Activated naive CD8-positive, alpha-beta T cell treated with anti-CD3 and anti-CD28 coated beads for 36 hours (primary cell): ENCODE measurements around the gene SLC16A3. TPM values are rescaled to one million over a fixed set of nuclear protein-coding genes. Genes with fewer than 3 reads are reported as not detected.

Experiments
- DNase-seq: peaks from one replicate; pipeline ENCODE4 v3.0.0; 2021
- H3K27ac Mint-ChIP-seq: one replicate; pipeline ENCODE4 v1.8.0; 2022; ENCODE audit warnings: mild to moderate bottlenecking, moderate library complexity, mixed read lengths
- H3K27me3 Mint-ChIP-seq: one replicate; pipeline ENCODE4 v1.8.0; 2022; ENCODE audit warnings: mild to moderate bottlenecking, mixed read lengths
- H3K36me3 Mint-ChIP-seq: one replicate; pipeline ENCODE4 v1.8.0; 2021; ENCODE audit warnings: mild to moderate bottlenecking, mixed read lengths
- H3K4me1 Mint-ChIP-seq: one replicate; pipeline ENCODE4 v1.8.0; 2021; ENCODE audit warnings: mixed read lengths
- H3K4me3 Mint-ChIP-seq: one replicate; pipeline ENCODE4 v1.8.0; 2022; ENCODE audit warnings: mild to moderate bottlenecking, moderate library complexity, mixed read lengths
- H3K9me3 Mint-ChIP-seq: one replicate; pipeline ENCODE4 v1.8.0; 2022; ENCODE audit warnings: mixed read lengths
- total RNA-seq, 2 experiments: library from RNA; stranded (reverse); gene quantifications; one replicate each; pipeline ENCODE4 v1.2.3, GENCODE V29; 2021

Gene SLC16A3
- total RNA-seq, 2 experiments from 2014 or later, result 75.8 to 79.3 TPM

GRCh38 chr17:82242977-82243647 is 14.3 kb downstream of the SLC16A3 start:
- peaks cover 43% of the 10 kb centered on the region for H3K4me1 Mint-ChIP-seq
- peaks cover 18% of the 10 kb centered on the region for H3K36me3 Mint-ChIP-seq
- no peak overlapping the region for H3K4me3 Mint-ChIP-seq
- H3K27ac Mint-ChIP-seq, result peak overlapping the region; percentile 25
- no peaks in the 10 kb centered on the region for H3K27me3 Mint-ChIP-seq
- DNase-seq, result no peak
- H3K9me3 Mint-ChIP-seq, result no peaks in the 10 kb centered on the region

- Mint-ChIP-seq H3K4me3 (peak overlapping the region; percentile 8), H3K27ac (peak overlapping the region; percentile 7), H3K4me1 (peaks cover 38% of the 10 kb centered on the region)
Observed at GRCh38 chr17:82243648-82244412, 15.0 kb downstream of the SLC16A3 start.

GRCh38 chr17:82244413-82245133 is 15.7 kb downstream of the SLC16A3 start:
- DNase-seq, result no peak
- no peak overlapping the region for H3K4me3 Mint-ChIP-seq
- peak overlapping the region; percentile 45 for H3K27ac Mint-ChIP-seq
- no peaks in the 10 kb centered on the region for H3K27me3 Mint-ChIP-seq
- no peaks in the 10 kb centered on the region for H3K9me3 Mint-ChIP-seq
- H3K36me3 Mint-ChIP-seq, result peaks cover 17% of the 10 kb centered on the region
- H3K4me1 Mint-ChIP-seq, result peaks cover 33% of the 10 kb centered on the region

More at GRCh38 chr17:82243648-82244412, 15.0 kb downstream of the SLC16A3 start:
- Mint-ChIP-seq H3K36me3 (peaks cover 17% of the 10 kb centered on the region), H3K27me3 (no peaks in the 10 kb centered on the region), H3K9me3 (no peaks in the 10 kb centered on the region)
- no peak for DNase-seq

GRCh38 chr17:82245134-82246039 is 16.5 kb downstream of the SLC16A3 start:
- peaks cover 19% of the 10 kb centered on the region for H3K36me3 Mint-ChIP-seq
- no peaks in the 10 kb centered on the region for H3K9me3 Mint-ChIP-seq
- H3K27ac Mint-ChIP-seq, result no peak overlapping the region
- no peak overlapping the region for H3K4me3 Mint-ChIP-seq
- no peak for DNase-seq
- no peaks in the 10 kb centered on the region for H3K27me3 Mint-ChIP-seq
- peaks cover 32% of the 10 kb centered on the region for H3K4me1 Mint-ChIP-seq

- Mint-ChIP-seq H3K27me3 (no peaks in the 10 kb centered on the region), H3K9me3 (no peaks in the 10 kb centered on the region), H3K4me3 (no peak overlapping the region), H3K27ac (peak overlapping the region; percentile 66), H3K36me3 (peaks cover 20% of the 10 kb centered on the region), H3K4me1 (peaks cover 27% of the 10 kb centered on the region)
- no peak for DNase-seq
Observed at GRCh38 chr17:82246040-82246364, 17.2 kb downstream of the SLC16A3 start.

GRCh38 chr17:82246365-82247181 is 17.7 kb downstream of the SLC16A3 start:
- no peak for DNase-seq
- Mint-ChIP-seq H3K27ac (peak overlapping the region; percentile 66), H3K9me3 (no peaks in the 10 kb centered on the region), H3K4me1 (peaks cover 26% of the 10 kb centered on the region), H3K27me3 (no peaks in the 10 kb centered on the region), H3K36me3 (peaks cover 26% of the 10 kb centered on the region), H3K4me3 (no peak overlapping the region)

- peaks cover 30% of the 10 kb centered on the region for H3K36me3 Mint-ChIP-seq
- DNase-seq, result no peak
- H3K4me1 Mint-ChIP-seq, result peaks cover 21% of the 10 kb centered on the region
- no peak overlapping the region for H3K4me3 Mint-ChIP-seq
- H3K27ac Mint-ChIP-seq, result no peak overlapping the region
- no peaks in the 10 kb centered on the region for H3K9me3 Mint-ChIP-seq
- no peaks in the 10 kb centered on the region for H3K27me3 Mint-ChIP-seq
Observed at GRCh38 chr17:82247182-82247823, 18.5 kb downstream of the SLC16A3 start.

- Mint-ChIP-seq H3K36me3 (peaks cover 38% of the 10 kb centered on the region), H3K27me3 (no peaks in the 10 kb centered on the region), H3K9me3 (no peaks in the 10 kb centered on the region), H3K4me1 (peaks cover 18% of the 10 kb centered on the region), H3K4me3 (no peak overlapping the region), H3K27ac (no peak overlapping the region)
- no peak for DNase-seq
Observed at GRCh38 chr17:82247856-82248671, 19.2 kb downstream of the SLC16A3 start.

GRCh38 chr17:82248815-82249674 is 20.2 kb downstream of the SLC16A3 start:
- Mint-ChIP-seq H3K9me3 (no peaks in the 10 kb centered on the region), H3K4me1 (peaks cover 16% of the 10 kb centered on the region), H3K27me3 (no peaks in the 10 kb centered on the region), H3K4me3 (no peak overlapping the region), H3K36me3 (peaks cover 39% of the 10 kb centered on the region), H3K27ac (no peak overlapping the region)
- no peak for DNase-seq

GRCh38 chr17:82249896-82250581 is 21.2 kb downstream of the SLC16A3 start:
- H3K4me3 Mint-ChIP-seq, result no peak overlapping the region
- peaks cover 33% of the 10 kb centered on the region for H3K36me3 Mint-ChIP-seq
- H3K9me3 Mint-ChIP-seq, result no peaks in the 10 kb centered on the region
- no peak for DNase-seq
- H3K27me3 Mint-ChIP-seq, result no peaks in the 10 kb centered on the region
- no peak overlapping the region for H3K27ac Mint-ChIP-seq
- H3K4me1 Mint-ChIP-seq, result peaks cover 11% of the 10 kb centered on the region

- DNase-seq, result no peak
- H3K36me3 Mint-ChIP-seq, result peaks cover 42% of the 10 kb centered on the region
Observed at GRCh38 chr17:82250868-82251500, 22.1 kb downstream of the SLC16A3 start.

More at GRCh38 chr17:82250868-82251500, 22.1 kb downstream of the SLC16A3 start:
- Mint-ChIP-seq H3K27ac (peak overlapping the region; percentile 51), H3K4me1 (peaks cover 13% of the 10 kb centered on the region), H3K4me3 (no peak overlapping the region), H3K27me3 (no peaks in the 10 kb centered on the region), H3K9me3 (peaks cover 1% of the 10 kb centered on the region)
